ENCODE measurements around the gene ZFAND6. TPM values are rescaled to one million over a fixed set of nuclear protein-coding genes. Genes with fewer than 3 reads are reported as not detected.

ZFAND6 gene
- total RNA-seq, 1 donor from 2014 or later: 42.8 TPM

- ATAC-seq: no peak
Measured at GRCh38 chr15:80052597-80053304, 6.7 kb upstream of the ZFAND6 start.

DNA sequence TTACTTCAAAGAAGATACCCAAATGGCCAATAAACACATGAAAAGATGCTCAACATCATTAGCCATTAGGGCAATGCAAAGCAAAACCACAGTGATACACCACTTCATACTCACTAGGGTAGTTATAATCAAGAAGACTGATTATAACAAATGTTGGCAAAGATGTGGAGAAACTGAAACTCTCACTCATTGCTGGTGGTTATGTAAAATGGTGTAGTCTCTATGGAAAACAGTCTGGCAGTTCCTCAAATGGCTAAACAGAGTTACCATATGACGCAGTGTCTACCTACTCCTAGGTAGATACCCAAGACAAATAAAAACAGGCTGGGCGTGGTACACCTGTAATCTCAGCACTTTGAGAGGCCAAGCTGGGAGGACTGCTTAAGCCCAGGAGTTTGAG lies 3.5 kb upstream of the ZFAND6 start:
- no peak for ATAC-seq

DNA sequence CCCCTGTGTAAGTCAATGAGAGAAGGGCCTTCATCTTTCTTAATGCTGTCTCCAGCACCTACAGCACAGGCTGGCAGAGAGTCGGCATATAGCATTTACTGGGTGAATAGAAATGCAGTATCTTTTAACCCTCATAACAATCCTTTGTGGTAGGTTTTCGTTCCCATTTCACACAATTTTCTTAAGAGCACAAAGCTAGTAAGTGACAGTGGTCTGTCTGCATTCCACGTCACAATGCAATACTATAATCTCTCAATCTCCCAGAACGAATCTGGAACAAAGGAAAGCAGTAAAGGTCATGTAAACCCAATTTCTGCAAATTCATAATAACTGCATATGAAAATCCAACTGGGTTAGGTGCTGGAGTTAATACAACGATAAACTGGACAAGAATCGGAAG lies 1.4 kb upstream of the ZFAND6 start:
- no peak for ATAC-seq

DNA sequence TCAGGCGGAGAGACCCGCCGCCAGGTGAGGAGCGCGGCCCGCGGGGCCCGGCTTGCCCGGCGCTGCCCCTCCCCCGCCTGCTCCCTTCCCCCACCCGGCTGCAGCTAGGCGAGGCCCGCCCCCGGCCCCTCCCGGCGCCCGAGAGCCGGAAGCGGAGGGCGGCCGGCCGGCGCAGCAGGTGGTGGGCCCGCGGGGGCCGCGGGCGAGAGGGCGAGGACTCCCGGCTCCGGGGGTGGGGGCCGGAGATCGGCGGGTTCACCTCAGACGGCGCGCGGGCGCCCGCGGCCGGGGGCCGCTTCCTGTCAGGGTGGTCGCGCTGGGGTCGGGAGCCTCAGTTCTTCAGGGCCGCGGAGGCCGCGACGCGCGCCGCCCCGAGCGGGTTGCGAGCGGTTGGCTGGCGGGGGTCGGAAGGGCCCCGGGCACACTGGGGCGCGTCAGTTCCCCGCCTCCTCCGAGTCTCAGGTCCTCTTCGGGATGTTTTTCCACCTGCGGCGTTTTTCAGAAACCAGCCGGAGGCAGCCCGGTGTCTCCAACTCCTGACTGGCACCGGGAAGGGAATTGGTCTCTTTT lies 395 bp downstream of the ZFAND6 start:
- peak; percentile 87 for ATAC-seq

- ATAC-seq: no peak
Measured at GRCh38 chr15:80060356-80061006, 1.0 kb downstream of the ZFAND6 start.

GRCh38 chr15:80061582-80061981 lies 2.1 kb downstream of the ZFAND6 start:
- ATAC-seq: no peak

DNA sequence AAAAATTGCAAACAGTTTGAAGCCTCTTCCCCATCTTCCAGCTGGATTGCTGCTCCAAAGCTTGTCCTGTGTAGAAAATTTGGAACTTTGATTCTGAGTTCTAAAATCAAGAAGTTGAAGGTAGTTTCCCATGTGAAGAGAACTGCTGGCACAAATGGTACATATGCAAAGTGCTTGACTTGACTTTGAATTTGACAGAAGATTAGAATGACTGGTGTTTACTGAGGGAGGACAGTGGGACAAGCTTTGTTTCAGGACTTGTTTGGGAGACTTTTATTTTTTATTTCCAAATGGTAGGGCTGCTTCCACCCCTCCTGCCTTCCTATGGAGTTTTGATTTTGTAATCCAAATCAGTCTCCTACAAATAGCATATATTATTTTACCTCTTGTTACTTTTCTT lies 7.4 kb downstream of the ZFAND6 start:
- ATAC-seq: no peak

DNA sequence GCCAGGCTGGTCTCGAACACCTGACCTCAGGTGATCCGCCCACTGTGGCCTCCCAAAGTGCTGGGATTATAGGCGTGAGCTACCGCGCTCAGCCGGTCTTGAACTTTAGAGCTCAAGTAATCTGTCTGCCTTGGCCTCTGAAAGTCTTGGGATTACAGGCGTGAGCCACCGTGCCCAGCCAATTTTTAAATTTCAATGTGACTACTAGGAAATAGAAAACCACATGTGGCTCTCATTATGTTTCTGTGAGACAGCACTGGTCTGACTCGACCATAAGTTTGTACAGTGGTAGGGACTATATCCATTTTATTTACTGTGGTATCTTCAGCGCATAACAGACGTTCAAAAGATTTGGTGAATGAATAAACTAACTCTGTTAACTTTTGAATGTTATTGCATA lies 9.1 kb downstream of the ZFAND6 start:
- ATAC-seq: no peak

DNA sequence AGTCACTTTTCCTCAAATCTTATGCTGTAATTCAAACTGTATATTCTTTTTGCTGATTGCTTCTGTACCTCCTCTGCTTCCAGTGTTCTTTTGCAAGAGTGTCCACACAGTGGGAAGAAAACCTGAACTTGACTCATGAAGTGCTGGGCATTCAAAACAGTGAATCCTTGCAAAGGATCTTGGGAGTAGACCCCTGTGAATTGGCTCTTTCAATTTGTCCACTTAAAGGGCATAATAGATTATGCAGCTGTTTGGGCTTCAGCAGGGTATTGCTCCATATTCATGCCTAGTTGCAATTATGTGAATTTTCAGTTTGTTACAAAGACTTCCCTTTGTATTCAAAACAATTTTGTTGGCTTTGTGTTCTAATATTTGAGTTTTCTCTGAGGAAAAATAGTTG lies 11.4 kb downstream of the ZFAND6 start:
- no peak for ATAC-seq

DNA sequence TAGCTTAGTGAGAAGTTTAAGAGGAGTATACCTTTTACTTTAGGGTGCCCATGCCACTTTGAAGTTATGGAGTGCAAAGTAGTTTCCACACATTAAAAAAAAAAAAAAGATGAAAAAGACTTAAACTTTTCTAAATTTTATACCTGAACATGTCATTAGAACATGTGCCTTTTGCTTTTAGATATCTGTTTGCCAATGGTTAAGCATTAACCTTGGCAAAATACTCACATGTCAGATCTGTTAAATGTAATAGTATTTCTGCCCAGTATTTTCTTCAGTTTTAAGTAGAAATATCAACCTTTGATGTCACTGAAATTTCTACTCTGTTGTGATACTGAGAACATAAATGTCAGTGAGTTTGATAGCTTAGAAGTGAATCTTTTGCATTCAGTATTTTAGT lies 12.2 kb downstream of the ZFAND6 start:
- no peak for ATAC-seq

GRCh38 chr15:80072285-80072994 lies 13.0 kb downstream of the ZFAND6 start:
- ATAC-seq: peak; percentile 99

DNA sequence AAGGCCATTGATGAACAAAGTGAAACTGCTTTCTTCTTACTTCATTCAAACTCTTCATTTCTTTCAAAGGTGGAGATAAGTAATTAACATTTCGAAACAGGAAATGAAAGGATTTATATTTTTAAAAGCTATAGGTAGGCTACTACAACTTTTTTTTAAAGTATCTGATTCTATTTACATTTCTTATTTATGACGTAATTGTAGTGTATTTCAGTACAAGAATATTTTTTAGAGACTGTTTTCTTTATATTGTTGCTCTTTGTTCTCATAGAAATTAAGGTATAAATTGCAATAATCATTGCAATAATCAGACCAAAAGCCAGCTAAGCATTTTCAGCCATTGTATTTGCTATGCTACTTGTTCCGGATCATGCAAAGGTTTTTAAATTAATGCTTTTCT lies 13.7 kb downstream of the ZFAND6 start:
- no peak for ATAC-seq

- no peak for ATAC-seq
Measured at GRCh38 chr15:80076321-80077318, 17.1 kb downstream of the ZFAND6 start.

DNA sequence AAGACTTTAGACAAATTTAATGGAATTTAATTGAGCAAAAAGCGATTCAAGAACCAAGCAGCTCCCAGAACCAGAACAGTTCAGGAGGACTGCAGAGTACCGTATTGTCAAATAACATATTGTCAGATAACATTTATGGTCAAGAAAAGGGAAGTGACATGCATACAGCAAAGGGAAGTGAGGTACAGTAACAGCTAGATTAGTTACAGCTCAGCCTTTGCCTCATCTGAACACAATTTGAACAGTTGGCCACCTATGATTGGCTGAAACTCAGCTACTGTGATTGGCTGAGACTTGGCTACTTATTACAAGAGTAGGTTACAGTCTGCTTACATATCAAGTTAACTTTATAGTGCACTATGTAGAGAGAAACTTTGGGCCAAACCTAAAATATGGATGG lies 21.9 kb downstream of the ZFAND6 start:
- ATAC-seq: peak; percentile 39

DNA sequence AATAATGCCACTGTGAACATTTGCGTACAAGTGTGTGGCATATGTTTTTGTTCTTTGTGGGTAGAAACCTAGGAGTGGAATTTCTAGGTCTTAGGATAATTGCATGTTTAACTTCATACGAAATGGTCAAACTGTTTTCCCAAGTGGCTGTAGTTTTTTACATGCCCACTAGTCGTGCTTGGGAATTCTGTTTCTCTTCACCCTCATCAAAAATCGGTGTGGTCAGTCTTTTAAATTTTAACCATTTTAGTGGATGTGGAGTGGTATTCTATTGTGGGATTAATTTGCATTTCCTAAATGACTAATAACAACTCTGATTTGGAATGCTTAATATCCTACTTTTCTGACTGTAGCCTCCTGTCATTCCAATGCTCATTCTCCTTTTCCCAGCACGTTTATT lies 27.6 kb downstream of the ZFAND6 start:
- no peak for ATAC-seq

GRCh38 chr15:80090041-80090440 lies 30.6 kb downstream of the ZFAND6 start:
- no peak for ATAC-seq

GRCh38 chr15:80090879-80091503 lies 31.5 kb downstream of the ZFAND6 start:
- ATAC-seq: no peak

DNA sequence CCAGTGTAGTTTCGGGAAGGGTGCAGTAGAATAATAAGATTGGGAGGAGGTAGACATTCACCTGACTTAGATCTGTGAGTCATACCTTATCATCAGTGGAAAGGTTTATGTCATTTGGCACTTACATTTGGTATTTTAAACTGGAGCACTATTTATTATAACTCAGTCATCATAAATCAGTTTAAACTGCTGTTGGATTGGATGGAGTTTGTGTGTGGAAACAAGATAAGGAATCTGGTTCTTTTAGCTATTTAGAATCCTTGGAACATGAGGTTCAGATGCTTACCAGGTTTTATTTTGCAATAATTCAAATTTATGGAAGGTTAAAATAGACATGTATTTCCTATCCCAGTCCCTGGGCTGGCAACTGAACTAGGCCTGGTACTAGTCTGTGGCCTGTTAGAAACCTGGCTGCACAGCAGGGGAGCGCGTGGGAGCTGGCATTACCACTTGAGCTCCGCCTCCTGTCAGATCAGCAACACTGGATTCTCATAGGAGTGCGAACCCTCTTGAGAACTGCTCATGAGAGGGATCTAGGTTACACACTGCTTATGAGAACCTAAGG lies 34.5 kb downstream of the ZFAND6 start:
- ATAC-seq: peak; percentile 72

DNA sequence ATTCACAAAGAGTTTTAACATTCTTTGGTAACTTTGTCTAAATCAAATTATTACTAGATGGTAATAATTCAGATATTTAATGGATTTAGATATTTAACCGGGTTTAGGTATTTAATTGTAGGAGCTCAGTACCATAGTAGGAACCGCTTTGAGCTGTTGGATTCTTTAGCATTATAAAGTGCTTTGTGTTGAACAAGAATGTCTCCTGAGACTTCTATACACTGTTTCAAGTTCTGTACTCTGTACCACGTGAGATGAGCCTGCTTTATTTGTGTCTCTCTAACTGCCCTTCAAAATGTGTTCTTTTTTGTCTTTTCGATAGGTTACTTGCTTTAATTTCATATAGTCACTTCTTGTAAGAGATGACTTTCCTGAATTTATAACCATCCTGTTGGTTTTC lies 36.0 kb downstream of the ZFAND6 start:
- ATAC-seq: no peak

DNA sequence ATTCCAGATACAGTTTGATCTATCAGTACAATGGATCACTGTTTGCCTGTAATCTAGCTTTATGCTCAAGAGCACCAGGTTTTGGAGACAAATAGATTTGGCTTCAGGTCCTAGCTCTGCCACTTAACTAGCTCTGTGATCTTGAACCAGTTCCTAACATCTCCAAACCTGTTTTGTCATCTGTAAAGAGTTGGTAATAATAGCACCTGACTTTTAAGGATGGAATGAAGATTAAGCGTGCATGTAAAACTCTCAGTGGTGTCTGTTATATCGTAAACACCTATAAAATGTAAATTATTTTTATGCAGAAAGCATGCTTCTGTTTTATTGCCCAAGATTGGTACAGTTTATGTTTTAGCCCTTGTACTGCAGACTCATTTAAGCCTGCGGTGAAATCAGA lies 36.5 kb downstream of the ZFAND6 start:
- ATAC-seq: no peak

DNA sequence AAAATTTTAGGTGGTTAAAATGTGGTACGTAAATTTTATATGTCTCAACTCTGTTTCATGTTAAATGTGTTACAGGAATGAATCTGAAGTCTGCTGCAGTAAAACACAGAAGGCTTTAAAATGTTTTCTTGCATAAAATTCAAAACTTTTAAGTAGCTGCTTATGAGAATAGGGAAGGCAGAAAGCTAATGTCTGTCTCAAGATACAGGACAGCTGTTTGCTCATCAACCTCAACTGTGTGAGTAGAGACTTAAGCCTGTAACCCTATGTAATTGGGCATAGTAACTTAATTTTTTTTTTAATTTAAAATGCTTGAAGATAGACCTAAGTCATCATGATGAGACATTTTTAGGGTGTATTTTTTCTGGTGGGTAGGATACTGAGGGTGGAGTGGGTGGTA lies 38.9 kb downstream of the ZFAND6 start:
- ATAC-seq: no peak
